Measurements from ENCODE around the gene PARD3.
"Not testable (repeated sequence)": the region's sequence is repeated elsewhere in the genome, so short reads cannot be mapped to it uniquely, and the experiment has no call there.

The PARD3 gene

DNA sequence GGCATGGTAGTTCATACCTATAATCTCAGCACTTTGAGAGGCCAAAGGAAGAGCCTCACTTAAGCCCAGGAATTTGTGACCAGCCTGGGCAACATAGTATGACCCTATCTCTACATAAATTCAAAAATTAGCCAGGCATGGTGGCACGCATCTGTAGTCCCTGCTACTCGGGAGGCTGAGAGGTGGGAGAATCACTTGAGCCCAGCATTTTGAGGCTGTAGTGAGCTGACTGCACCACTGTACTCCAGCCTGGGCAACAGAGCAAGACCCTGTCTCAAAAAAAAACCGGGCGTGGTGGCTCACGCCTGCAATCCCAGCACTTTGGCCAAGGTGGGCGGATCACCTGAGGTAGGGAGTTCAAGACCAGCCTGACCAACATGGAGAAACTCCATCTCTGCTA, 19.8 kb downstream of the PARD3 start:
- DNase-seq = no peak

DNA sequence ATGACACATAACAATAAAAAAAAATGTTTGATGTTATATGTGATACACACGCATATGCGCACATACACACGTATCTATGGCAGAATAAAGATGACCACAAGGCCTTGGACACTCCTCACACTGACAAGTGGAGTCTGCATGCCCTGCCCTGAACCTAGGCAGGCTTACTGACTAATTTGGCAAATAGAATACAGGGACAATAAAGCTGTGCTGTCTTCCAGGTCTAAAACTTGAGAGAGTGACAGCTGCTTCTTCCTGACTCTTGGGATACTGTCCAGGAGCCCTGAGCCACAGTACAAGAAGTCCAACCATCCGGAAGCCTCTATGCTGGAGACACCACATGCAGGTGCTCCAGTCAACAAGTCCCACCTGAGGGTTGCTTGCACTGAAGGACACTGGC, 20.3 kb downstream of the PARD3 start:
- no peak for DNase-seq

DNA sequence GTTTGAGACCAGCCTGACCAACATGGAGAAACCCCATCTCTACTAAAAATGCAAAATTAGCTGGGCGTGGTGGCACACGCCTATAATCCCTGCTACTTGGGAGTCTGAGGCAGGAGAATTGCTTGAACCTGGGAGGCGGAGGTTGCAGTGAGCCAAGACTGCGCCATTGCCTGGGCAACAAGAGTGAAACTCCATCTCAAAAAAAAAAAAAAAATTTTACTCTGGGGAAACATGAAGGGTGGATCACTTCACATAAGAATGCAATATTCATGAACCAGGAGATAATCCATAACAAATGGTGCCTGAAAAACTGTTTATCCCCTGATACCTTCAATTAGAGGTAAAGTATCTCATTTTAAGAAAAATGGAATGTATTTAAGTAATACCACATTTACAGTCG, 21.5 kb downstream of the PARD3 start:
- not testable (repeated sequence) for DNase-seq

DNA sequence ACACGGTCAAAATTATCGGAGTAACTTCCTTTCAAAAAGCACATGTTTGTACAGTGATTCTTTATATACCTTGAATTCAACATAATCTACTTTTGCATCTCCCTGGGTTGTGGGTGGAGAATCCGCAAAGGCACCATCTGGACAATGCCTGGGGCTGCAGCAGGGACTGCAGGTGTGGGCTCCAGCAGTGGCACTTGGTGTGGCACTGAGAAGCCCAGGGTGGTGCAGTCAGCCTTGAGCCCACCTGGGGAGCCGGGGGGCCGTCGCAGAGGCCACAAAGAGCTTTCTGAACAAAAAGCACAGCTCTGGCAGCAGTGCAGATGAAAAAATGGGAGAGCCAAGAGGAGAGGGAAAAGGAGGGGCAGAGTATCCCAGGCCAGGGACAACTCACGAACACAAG, 22.2 kb downstream of the PARD3 start:
- DNase-seq = no peak

GRCh38 chr10:34791947-34792346, 23.1 kb downstream of the PARD3 start:
- DNase-seq = no peak

DNA sequence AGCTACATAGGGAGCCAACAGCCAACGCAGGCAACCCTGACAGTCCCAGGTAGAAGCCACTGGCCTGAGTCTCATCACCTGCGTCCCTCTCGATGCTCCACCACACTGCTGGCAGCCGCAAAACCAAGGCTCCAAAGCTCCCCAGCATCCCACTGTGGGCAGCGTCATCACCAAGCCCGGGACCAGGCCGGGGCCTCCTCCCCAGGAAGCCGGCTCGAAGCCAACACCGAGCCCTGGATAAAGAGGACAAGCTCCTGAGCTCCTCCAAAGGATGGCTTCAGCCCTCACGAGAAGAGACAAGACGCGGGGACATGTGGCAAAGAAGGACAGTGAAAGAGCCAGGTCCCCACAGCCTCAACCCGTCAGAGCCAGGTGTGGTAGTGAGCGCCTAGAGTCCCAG, 23.9 kb downstream of the PARD3 start:
- DNase-seq = no peak

DNA sequence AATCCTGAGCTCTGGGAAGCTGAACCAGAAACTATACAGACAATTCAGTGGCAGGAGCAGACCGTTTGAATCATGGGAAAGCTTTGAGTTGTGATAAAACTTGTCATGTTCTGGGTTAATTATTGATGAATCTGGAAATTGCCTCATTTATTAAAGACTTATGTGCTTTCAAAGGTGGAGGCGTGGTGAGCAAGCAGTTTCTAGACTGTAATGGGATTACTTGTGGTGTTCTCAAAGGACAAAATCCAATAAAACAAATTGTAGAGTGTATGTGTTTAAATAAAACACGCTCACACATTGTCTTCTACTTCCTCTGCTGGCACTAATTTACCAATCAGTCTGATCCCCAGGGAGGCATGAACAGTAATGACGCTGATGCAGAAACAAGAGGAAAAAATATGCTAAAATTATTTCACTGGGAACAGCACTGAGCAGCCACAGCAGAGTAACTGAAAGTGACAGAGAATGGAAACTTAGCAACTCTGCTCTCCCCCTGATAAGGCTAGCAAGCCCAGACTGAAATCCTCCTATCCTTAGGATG, 25.1 kb downstream of the PARD3 start:
- DNase-seq = no peak

DNA sequence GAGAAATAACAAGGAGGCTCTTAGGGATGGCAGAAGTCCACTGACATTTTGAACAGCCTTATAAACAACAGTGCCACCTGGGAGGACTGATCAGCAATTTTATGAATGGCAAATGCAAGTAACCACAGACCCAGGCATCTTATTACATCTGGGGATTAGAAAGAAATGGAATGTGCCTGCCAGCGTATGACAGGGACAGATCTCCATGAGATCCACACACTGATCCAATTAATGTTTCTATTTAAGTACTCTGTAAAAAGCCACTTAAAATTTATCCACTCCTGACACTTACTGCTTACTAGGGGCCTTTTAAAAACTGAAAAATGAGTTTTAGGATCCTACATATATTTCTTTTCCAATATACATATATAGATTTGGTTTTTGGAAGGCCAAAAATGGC, 28.6 kb downstream of the PARD3 start:
- no peak for DNase-seq

- DNase-seq = no peak
Observed at GRCh38 chr10:34781711-34782110, 33.4 kb downstream of the PARD3 start.

DNA sequence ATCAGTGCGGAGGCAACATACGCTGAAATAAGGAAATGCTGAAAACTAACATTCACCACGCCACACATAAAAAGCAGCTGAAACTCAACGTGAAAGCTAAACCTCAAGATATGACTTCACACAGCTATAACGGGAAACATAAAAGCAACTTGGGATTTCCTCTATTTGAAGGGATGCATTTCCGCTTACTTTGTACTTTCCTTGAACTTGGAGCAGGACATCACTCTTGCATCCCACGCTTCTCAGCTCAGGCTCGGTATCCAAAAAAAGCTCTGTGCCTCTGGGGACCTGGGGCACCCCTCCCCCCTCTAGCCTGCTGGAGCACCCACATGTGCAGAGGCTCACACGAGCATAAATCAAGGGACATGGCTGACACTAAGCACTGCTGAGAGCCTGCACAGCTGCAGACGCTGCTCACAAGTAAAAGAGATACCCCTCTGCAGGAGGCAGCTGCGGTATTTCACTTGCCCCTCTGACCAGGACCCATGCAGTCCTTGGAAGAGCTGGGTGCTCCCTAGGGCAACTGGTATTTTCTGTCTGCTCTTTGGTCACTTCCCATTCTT, 34.2 kb downstream of the PARD3 start:
- no peak for DNase-seq

GRCh38 chr10:34778237-34778636, 36.9 kb downstream of the PARD3 start:
- DNase-seq = no peak

DNA sequence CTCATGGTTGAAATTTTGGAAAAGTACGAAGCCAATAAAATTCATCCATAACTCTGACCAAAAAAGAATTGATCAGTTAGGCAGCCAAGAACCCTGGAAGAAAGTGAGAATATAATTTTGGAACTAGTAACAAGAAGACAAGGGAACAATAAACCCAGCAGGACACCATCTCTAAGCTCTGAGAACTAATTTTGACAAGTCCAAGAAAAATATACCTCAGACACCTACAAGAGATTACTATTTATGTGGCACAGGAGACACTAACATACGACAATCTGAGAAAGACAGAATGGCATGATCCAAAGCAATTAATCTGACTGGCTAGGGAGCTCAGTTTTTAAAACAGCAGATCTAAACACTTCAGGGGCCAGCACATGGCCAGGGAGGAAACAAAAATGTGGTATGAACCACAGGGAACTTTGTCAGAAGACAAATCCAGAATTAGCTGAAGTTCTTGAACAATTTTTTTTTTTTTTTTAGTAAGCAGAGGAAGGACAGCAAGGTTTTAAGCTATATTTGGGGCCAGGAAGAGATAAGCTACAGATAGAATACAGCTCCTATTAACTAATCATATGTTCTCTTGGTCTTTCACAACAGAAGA, 38.9 kb downstream of the PARD3 start:
- no peak for DNase-seq

DNA sequence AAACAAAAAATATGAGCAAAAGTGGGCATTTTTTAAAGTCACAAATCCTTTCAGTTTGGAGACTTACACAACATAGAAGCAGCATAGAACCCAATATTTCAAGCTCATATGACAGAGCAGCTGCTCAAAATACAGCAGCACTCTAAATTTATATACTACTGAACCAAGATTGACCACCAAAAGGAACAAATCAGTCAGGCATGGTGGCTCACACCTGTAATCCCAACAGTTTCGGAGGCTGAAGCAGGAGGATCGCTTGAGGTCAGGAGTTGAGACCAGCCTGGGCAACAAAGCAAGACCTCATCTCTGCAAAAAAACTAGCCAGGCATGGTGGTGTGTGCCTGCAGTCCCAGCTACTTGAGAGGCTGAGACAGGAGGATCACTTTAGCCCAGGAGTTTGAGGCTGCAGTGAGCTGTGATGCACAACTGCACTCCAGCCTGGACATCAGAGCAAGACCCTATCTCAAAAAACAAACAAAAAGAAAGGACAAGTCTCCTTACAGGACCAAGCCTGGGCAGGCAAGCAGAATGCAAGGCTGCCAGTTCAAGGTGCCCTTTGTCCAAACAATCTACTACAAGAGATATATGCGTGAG, 40.0 kb downstream of the PARD3 start:
- no peak for DNase-seq

GRCh38 chr10:34773636-34774630, 41.2 kb downstream of the PARD3 start:
- DNase-seq = no peak

- no peak for DNase-seq
Observed at GRCh38 chr10:34771525-34771924, 43.6 kb downstream of the PARD3 start.

GRCh38 chr10:34771106-34771505, 44.0 kb downstream of the PARD3 start:
- no peak for DNase-seq

DNA sequence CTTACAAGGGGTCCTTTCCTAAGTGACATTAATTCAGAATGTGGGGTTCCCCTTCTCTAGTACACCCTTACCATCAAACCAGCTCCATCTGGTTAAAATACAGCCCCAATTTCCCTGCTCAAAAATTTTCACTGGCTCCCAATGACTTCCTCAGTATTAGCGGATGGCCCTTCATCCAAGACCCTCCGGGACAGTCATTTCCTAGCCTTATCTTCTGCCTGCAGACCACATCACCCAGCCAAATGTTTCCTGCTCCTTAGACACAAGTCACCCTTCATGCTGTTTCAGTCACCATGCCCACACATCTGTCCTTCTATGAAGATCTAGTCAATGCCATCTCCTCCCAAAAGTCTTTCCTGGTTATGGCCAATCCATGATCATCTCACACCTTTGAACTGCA, 45.2 kb downstream of the PARD3 start:
- no peak for DNase-seq

DNA sequence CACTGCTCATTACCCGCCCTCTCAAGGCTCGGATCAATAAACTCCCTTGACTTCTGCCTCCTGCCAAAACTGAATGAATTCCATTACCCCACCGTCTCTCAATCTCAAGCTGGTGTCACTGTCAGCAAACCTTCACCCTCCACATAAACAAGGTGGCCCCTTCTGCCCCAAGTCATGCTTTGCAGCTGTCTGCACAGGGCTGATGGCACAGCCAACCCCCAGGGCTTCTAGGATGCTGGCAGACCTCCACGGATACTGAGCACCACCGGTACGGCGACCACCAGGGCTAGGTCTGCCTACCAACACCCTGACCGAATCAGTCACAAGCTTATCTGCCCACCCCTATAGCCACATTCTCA, 46.1 kb downstream of the PARD3 start:
- no peak for DNase-seq

- peak; percentile 51 for DNase-seq
Observed at GRCh38 chr10:34768261-34768971, 46.7 kb downstream of the PARD3 start.

DNA sequence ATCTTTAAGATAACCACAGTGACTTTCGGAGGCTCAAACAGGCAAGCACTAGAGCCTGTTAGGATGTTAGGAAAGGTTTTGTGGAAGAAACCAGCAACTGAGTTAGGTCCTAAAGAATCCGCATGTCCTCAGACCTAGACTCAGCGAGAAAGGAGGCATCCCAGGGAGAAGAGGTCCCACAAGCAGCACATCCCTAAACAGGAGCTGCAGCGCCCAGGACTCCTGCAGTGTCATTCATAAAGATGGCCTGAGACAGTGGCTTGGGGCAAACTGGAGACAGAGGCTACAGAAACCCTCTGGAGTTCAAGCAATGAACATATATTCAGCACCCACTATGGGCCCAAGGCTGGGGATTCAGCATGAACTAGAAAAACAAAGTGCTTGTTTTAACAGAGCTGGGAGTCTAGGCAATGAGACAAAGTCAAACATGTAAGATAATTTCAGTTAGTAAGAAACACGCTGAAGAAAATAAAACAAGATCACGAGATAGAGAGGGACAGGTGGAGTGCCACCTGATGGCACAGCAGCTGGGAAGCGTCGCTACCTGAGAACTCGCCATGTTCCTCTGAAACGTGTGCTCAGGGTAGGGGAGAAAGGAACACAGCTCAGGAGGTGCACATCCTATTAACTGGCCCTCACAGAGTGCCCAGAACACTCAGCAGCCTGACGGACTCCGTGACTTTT, 48.1 kb downstream of the PARD3 start:
- DNase-seq = no peak

DNA sequence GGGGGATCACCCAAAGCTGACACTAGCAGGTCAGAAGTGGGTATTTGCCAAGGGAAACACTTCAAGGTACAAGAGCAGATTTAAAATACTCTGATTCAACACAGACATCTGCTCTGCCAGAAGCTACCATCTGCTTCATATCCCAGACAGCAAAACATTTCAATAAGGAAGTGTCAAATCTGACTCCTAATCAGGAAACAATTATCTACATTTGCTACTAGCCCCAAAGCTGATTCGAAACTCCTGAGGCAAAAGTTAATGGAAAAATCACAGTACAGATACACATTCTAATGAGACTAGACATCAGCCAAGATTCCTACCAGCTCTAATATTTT, 48.9 kb downstream of the PARD3 start:
- DNase-seq = no peak

GRCh38 chr10:34764472-34764946, 50.6 kb downstream of the PARD3 start:
- no peak for DNase-seq
